HepG2 (cell line): ENCODE measurements around the gene COL18A1. TPM values are rescaled to one million over a fixed set of nuclear protein-coding genes. Genes with fewer than 3 reads are reported as not detected.

Source experiments
- CAMTA2 ChIP-seq: sonication (generic); formaldehyde crosslinking; IDR thresholded peaks from 2 replicates; pipeline ENCODE4 v1.4.0; 2020; ENCODE audit warnings: mild to moderate bottlenecking, missing genetic modification reagents, borderline replicate concordance
- CCDC6 ChIP-seq: sonication (generic); formaldehyde crosslinking; IDR thresholded peaks from 2 replicates; pipeline ENCODE4 v1.8.1; 2022; ENCODE audit warnings: mild to moderate bottlenecking, missing genetic modification reagents, moderate library complexity
- EHMT2 ChIP-seq: fragments of 200-600 bp; sonication (generic); IDR thresholded peaks from 2 replicates; pipeline ENCODE4 v1.7.0; 2017; ENCODE audit warnings: antibody characterized with exemption, low read depth, low read length, borderline replicate concordance
- GLI4 ChIP-seq: sonication (generic); formaldehyde crosslinking; IDR thresholded peaks from 2 replicates; pipeline ENCODE4 v1.5.1; 2020; ENCODE audit warnings: missing genetic modification reagents, mild to moderate bottlenecking, moderate library complexity, borderline replicate concordance
- KDM4B ChIP-seq: sonication (generic); formaldehyde crosslinking; IDR thresholded peaks from 2 replicates; pipeline ENCODE4 v1.4.0; 2020; ENCODE audit warnings: missing genetic modification reagents
- MYNN ChIP-seq: sonication (generic); formaldehyde crosslinking; IDR thresholded peaks from 2 replicates; pipeline ENCODE4 v1.4.0; 2020; ENCODE audit warnings: mild to moderate bottlenecking, low read depth, missing genetic modification reagents
- PHF8 ChIP-seq: sonication (generic); formaldehyde crosslinking; IDR thresholded peaks from 2 replicates; pipeline ENCODE4 v1.5.0; 2020; ENCODE audit warnings: missing genetic modification reagents
- SCMH1 ChIP-seq: sonication (generic); formaldehyde crosslinking; IDR thresholded peaks from 2 replicates; pipeline ENCODE4 v1.9.0; 2021; ENCODE audit warnings: missing genetic modification reagents, mild to moderate bottlenecking, borderline replicate concordance
- SMAD9 ChIP-seq: sonication (generic); formaldehyde crosslinking; IDR thresholded peaks from 2 replicates; pipeline ENCODE4 v1.5.1; 2020; ENCODE audit warnings: mild to moderate bottlenecking, missing genetic modification reagents
- THYN1 ChIP-seq: sonication (generic); formaldehyde crosslinking; IDR thresholded peaks from 2 replicates; pipeline ENCODE4 v1.8.1; 2023; ENCODE audit warnings: low read depth, mild to moderate bottlenecking, moderate library complexity, missing genetic modification reagents, borderline replicate concordance
- TMF1 ChIP-seq: sonication (generic); formaldehyde crosslinking; IDR thresholded peaks from 2 replicates; pipeline ENCODE4 v1.8.1; 2022; ENCODE audit warnings: low read depth, missing genetic modification reagents
- ZBTB21 ChIP-seq: sonication (generic); formaldehyde crosslinking; IDR thresholded peaks from 2 replicates; pipeline ENCODE4 v1.4.0; 2020; ENCODE audit warnings: missing genetic modification reagents
- ZFX ChIP-seq: sonication (generic); formaldehyde crosslinking; IDR thresholded peaks from 2 replicates; pipeline ENCODE4 v1.4.0; 2020; ENCODE audit warnings: mild to moderate bottlenecking, low read depth, missing genetic modification reagents, moderate library complexity
- ZNF549 ChIP-seq: sonication (generic); formaldehyde crosslinking; IDR thresholded peaks from 2 replicates; pipeline ENCODE4 v1.5.0; 2020; ENCODE audit warnings: missing genetic modification reagents
- ZNF563 ChIP-seq: sonication (generic); formaldehyde crosslinking; IDR thresholded peaks from 2 replicates; pipeline ENCODE4 v1.8.0; 2022; ENCODE audit warnings: mild to moderate bottlenecking, moderate library complexity, missing genetic modification reagents
- ZNF788 ChIP-seq: sonication (generic); formaldehyde crosslinking; IDR thresholded peaks from 2 replicates; pipeline ENCODE4 v1.5.0; 2020; ENCODE audit warnings: mild to moderate bottlenecking, missing genetic modification reagents, borderline replicate concordance
- polyA plus RNA-seq, 8 experiments: library from polyadenylated mRNA; depleted of rRNA in 3 of 8; stranded (reverse) in 7 of 8; unstranded in 1 of 8; fragments of >200 nt; fragmentation: Illumina TruSeq in 4 of 8; extraction: Trizol in 4 of 8; gene quantifications; 2 replicates each; pipeline versions ENCODE4 v1.2.1 to v1.2.3, GENCODE V29; 2011 to 2016; ENCODE audit warnings: low read depth in 4 of 8, missing spikeins in 1 of 8, mixed read lengths in 1 of 8; ENCODE audit not compliant: insufficient read depth in 1 of 8
- total RNA-seq, 5 experiments: library from RNA; depleted of rRNA; stranded (reverse); fragments of >200 nt; fragmentation: Illumina TruSeq; extraction: Trizol; gene quantifications; 2 replicates each; pipeline ENCODE4 v1.2.3, GENCODE V29; 2016; ENCODE audit warnings: low read depth in 1 of 5
- TF ChIP-seq, protein P1 (sequence below): sonication (generic); formaldehyde crosslinking; IDR thresholded peaks from 2 replicates; pipeline ENCODE4 v1.5.0; 2020; ENCODE audit warnings: mild to moderate bottlenecking, missing genetic modification reagents
- TF ChIP-seq, protein P2 (sequence below): sonication (generic); formaldehyde crosslinking; IDR thresholded peaks from 2 replicates; pipeline ENCODE4 v1.5.1; 2020; ENCODE audit warnings: missing genetic modification reagents, mild to moderate bottlenecking, borderline replicate concordance
- TF ChIP-seq, protein P3 (sequence below): sonication (generic); formaldehyde crosslinking; conservative IDR thresholded peaks from 2 replicates; pipeline ENCODE4 v1.8.1; 2023; ENCODE audit warnings: missing genetic modification reagents
- TF ChIP-seq, protein P4 (sequence below): sonication (generic); formaldehyde crosslinking; IDR thresholded peaks from 2 replicates; pipeline ENCODE4 v1.4.0; 2020; ENCODE audit warnings: mild to moderate bottlenecking, missing genetic modification reagents
- TF ChIP-seq, protein P5 (sequence below): IDR thresholded peaks from 2 replicates; pipeline ENCODE4 v1.6.1; 2016; ENCODE audit warnings: missing genetic modification reagents, missing compliant biosample characterization

The COL18A1 gene
- total and polyA plus RNA-seq, 2 of the 13 experiments (the other 11 are each of a cell fraction or from before 2014, with no cell fraction given): 79.0 to 102 TPM

DNA sequence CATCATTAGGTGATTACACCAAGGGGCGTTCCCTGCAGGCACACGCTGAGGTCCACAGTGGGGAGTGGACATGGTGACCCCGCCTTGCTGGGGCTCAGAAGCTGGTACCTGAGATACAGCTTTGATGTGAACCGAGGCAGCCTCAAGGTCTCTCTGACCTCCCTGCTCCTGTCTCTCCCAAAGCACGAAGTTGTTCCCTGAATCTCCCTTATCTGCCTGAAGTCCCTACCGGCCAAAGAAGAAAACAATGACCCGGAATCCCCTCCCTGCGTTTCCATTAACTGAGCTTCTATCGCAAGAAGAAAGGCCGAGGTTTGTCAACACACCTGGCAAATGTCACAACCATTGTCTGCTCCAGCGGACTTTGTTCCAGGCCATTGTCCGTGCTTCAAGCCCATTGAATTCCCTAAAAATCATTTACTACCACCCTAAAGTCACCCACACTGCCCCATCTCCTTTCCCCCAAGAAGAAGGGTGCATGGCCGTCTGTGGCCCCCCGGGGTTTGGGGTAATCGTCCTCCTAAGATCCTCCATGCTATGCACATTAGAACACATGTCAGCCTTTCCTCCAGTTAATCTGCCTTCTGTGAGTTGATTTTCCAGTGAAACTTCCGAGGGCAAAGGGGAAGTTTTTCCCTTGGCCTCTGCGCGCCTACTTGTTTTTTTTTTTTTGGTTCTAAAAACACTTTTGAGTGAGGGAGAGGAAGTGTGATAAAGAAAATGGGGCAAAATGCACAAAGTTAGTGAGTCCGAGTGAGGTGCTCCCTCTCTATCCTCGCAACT is 48.1 kb upstream of the COL18A1 start (continued):
- TF ChIP-seq, protein P1, sequence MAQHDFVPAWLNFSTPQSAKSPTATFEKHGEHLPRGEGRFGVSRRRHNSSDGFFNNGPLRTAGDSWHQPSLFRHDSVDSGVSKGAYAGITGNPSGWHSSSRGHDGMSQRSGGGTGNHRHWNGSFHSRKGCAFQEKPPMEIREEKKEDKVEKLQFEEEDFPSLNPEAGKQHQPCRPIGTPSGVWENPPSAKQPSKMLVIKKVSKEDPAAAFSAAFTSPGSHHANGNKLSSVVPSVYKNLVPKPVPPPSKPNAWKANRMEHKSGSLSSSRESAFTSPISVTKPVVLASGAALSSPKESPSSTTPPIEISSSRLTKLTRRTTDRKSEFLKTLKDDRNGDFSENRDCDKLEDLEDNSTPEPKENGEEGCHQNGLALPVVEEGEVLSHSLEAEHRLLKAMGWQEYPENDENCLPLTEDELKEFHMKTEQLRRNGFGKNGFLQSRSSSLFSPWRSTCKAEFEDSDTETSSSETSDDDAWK (CRISPR knock-in tag): no peak
- TF ChIP-seq MYNN (no peak), ZNF788 (CRISPR knock-in tag) (no peak), TMF1 (no peak), SCMH1 (CRISPR knock-in tag) (no peak), ZFX (CRISPR knock-in tag) (0 out of 2 replicates have a peak, but pooled peaks have one; percentile 31), CAMTA2 (CRISPR knock-in tag) (peak; percentile 15; the same call in 1 of the 2 replicates), CCDC6 (no peak), SMAD9 (CRISPR knock-in tag) (no peak), ZNF549 (CRISPR knock-in tag) (no peak), ZNF563 (CRISPR knock-in tag) (no peak), PHF8 (CRISPR knock-in tag) (no peak), EHMT2 (no peak), ZBTB21 (no peak), KDM4B (CRISPR knock-in tag) (no peak), THYN1 (no peak), GLI4 (CRISPR knock-in tag) (0 out of 2 replicates have a peak, but pooled peaks have one; percentile 43)
- TF ChIP-seq, protein P2, sequence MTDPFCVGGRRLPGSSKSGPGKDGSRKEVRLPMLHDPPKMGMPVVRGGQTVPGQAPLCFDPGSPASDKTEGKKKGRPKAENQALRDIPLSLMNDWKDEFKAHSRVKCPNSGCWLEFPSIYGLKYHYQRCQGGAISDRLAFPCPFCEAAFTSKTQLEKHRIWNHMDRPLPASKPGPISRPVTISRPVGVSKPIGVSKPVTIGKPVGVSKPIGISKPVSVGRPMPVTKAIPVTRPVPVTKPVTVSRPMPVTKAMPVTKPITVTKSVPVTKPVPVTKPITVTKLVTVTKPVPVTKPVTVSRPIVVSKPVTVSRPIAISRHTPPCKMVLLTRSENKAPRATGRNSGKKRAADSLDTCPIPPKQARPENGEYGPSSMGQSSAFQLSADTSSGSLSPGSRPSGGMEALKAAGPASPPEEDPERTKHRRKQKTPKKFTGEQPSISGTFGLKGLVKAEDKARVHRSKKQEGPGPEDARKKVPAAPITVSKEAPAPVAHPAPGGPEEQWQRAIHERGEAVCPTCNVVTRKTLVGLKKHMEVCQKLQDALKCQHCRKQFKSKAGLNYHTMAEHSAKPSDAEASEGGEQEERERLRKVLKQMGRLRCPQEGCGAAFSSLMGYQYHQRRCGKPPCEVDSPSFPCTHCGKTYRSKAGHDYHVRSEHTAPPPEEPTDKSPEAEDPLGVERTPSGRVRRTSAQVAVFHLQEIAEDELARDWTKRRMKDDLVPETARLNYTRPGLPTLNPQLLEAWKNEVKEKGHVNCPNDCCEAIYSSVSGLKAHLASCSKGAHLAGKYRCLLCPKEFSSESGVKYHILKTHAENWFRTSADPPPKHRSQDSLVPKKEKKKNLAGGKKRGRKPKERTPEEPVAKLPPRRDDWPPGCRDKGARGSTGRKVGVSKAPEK: no peak
- TF ChIP-seq, protein P3, sequence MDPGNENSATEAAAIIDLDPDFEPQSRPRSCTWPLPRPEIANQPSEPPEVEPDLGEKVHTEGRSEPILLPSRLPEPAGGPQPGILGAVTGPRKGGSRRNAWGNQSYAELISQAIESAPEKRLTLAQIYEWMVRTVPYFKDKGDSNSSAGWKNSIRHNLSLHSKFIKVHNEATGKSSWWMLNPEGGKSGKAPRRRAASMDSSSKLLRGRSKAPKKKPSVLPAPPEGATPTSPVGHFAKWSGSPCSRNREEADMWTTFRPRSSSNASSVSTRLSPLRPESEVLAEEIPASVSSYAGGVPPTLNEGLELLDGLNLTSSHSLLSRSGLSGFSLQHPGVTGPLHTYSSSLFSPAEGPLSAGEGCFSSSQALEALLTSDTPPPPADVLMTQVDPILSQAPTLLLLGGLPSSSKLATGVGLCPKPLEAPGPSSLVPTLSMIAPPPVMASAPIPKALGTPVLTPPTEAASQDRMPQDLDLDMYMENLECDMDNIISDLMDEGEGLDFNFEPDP: no peak
- TF ChIP-seq, protein P4, sequence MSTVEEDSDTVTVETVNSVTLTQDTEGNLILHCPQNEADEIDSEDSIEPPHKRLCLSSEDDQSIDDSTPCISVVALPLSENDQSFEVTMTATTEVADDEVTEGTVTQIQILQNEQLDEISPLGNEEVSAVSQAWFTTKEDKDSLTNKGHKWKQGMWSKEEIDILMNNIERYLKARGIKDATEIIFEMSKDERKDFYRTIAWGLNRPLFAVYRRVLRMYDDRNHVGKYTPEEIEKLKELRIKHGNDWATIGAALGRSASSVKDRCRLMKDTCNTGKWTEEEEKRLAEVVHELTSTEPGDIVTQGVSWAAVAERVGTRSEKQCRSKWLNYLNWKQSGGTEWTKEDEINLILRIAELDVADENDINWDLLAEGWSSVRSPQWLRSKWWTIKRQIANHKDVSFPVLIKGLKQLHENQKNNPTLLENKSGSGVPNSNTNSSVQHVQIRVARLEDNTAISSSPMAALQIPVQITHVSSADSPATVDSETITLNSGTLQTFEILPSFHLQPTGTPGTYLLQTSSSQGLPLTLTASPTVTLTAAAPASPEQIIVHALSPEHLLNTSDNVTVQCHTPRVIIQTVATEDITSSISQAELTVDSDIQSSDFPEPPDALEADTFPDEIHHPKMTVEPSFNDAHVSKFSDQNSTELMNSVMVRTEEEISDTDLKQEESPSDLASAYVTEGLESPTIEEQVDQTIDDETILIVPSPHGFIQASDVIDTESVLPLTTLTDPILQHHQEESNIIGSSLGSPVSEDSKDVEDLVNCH (CRISPR knock-in tag): no peak
- TF ChIP-seq, protein P5, sequence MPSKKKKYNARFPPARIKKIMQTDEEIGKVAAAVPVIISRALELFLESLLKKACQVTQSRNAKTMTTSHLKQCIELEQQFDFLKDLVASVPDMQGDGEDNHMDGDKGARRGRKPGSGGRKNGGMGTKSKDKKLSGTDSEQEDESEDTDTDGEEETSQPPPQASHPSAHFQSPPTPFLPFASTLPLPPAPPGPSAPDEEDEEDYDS (CRISPR knock-in tag): no peak
